Neural progenitor cell (in vitro differentiated cells): ENCODE data around the gene PPP1R37. TPM values are rescaled to one million over a fixed set of nuclear protein-coding genes. Genes with fewer than 3 reads are reported as not detected.

ENCODE experiments used
- DNase-seq: peaks from one replicate; pipeline ENCODE4 v3.0.0-alpha.2; 2016; ENCODE audit warnings: low spot score
- H2AFZ ChIP-seq: fragments of 200-600 bp; sonication (generic); replicated peaks from 2 replicates; pipeline ENCODE4 v1.6.1; 2016; ENCODE audit warnings: antibody characterized with exemption
- H3F3A ChIP-seq: fragments of 200-600 bp; sonication (generic); 2 replicates; pipeline ENCODE4 v1.6.1; 2016; ENCODE audit warnings: antibody characterized with exemption, low read depth
- H3K27ac ChIP-seq: fragments of 200-600 bp; sonication (generic); 2 replicates; pipeline ENCODE4 v1.5.1; 2016; ENCODE audit warnings: mild to moderate bottlenecking
- H3K27me3 ChIP-seq: fragments of 200-600 bp; sonication (generic); 2 replicates; pipeline ENCODE4 v1.6.1; 2016; ENCODE audit warnings: mild to moderate bottlenecking, moderate library complexity
- H3K36me3 ChIP-seq: fragments of 200-600 bp; sonication (generic); 2 replicates; pipeline ENCODE4 v1.5.1; 2016
- H3K4me1 ChIP-seq: fragments of 200-600 bp; sonication (generic); 2 replicates; pipeline ENCODE4 v1.6.1; 2016; ENCODE audit warnings: mixed run types
- H3K4me2 ChIP-seq: fragments of 200-600 bp; sonication (generic); 2 replicates; pipeline ENCODE4 v1.6.1; 2016
- H3K4me3 ChIP-seq: fragments of 200-600 bp; sonication (generic); 2 replicates; pipeline ENCODE4 v1.5.1; 2016
- H3K79me2 ChIP-seq: fragments of 200-600 bp; sonication (generic); 2 replicates; pipeline ENCODE4 v1.6.1; 2016; ENCODE audit warnings: low read depth
- H3K9ac ChIP-seq: fragments of 200-600 bp; sonication (generic); 2 replicates; pipeline ENCODE4 v1.6.1; 2016
- H3K9me3 ChIP-seq: fragments of 200-600 bp; sonication (generic); 2 replicates; pipeline ENCODE4 v1.5.1; 2016; ENCODE audit warnings: low read depth
- H4K20me1 ChIP-seq: fragments of 200-600 bp; sonication (generic); 2 replicates; pipeline ENCODE4 v1.6.1; 2016; ENCODE audit warnings: low read depth
- H3K27ac Mint-ChIP-seq: 3 replicates; pipeline ENCODE4 v1.8.0; 2021; ENCODE audit warnings: mixed read lengths
- H3K27me3 Mint-ChIP-seq: 2 replicates; pipeline ENCODE4 v1.8.0; 2022; ENCODE audit warnings: low read depth, mild to moderate bottlenecking, inconsistent platforms, moderate library complexity, mixed read lengths; ENCODE audit not compliant: insufficient read depth
- H3K36me3 Mint-ChIP-seq: 3 replicates; pipeline ENCODE4 v1.8.0; 2021; ENCODE audit warnings: mixed read lengths
- H3K4me1 Mint-ChIP-seq: 3 replicates; pipeline ENCODE4 v1.8.0; 2021; ENCODE audit warnings: mixed read lengths
- H3K4me3 Mint-ChIP-seq: 3 replicates; pipeline ENCODE4 v1.8.0; 2021; ENCODE audit warnings: mild to moderate bottlenecking, moderate library complexity, mixed read lengths
- H3K9me3 Mint-ChIP-seq: 3 replicates; pipeline ENCODE4 v1.8.0; 2020; ENCODE audit warnings: mixed read lengths
- EZH2 ChIP-seq: fragments of 200-600 bp; sonication (generic); IDR thresholded peaks from 2 replicates; pipeline ENCODE4 v1.6.1; 2017; ENCODE audit warnings: antibody characterized with exemption, mild to moderate bottlenecking, moderate library complexity
- EZH2phosphoT487 ChIP-seq: fragments of 200-600 bp; sonication (generic); IDR thresholded peaks from 2 replicates; pipeline ENCODE4 v1.6.1; 2017; ENCODE audit warnings: antibody characterized with exemption
- total RNA-seq: library from RNA; depleted of rRNA; stranded (reverse); fragments of >200 nt; gene quantifications from 2 replicates; pipeline ENCODE4 v1.2.3, GENCODE V29; 2015; ENCODE audit warnings: low replicate concordance
- TF ChIP-seq, protein P1 (sequence below): fragments of 200-600 bp; sonication (generic); IDR thresholded peaks from 2 replicates; pipeline ENCODE4 v1.5.1; 2017; ENCODE audit warnings: antibody characterized with exemption, mild to moderate bottlenecking

Gene PPP1R37
- total RNA-seq, 1 donor from 2014 or later: 8.1 TPM

DNA sequence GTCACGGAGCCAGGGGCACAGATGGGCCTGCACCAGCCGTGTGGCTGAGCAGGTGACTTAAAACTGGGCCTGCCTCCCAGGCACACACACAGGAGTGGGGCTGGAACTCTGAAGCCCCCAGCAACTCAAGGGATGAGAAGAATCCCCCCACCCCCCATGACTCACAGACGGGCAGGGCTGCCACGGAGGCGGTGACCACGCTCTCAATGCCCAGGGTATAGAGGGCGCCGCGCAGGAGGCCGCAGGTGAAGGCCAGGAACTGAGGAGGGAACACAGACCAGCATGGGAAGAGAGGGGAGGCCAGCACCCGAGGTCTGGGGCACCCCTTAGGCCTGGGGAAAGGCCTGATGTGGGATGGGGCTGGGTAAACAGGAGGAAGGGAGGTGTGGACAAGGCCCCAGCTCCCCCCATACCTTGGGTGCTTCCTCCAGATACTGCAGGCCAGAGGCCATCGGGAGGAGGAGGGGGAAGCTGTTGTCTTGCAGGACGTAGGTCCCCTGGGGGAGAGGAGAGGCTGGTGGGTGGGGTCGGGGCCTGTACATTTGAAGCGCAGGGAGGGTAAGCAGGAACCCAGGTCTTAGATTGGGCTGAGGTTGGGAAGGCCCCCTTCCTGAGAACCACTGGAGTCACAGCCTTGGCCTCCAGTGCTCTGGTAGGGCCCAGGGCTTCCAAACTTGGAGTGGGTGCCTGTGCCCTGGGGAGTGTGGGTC lies 70.9 kb downstream of the PPP1R37 start:
- H3K9me3 ChIP-seq: no peaks in the 10 kb centered on the region
- peaks cover 19% of the 10 kb centered on the region for H4K20me1 ChIP-seq
- H3K27ac Mint-ChIP-seq: no peak overlapping the region
- no peak for DNase-seq
- no peaks in the 10 kb centered on the region for H3K9me3 Mint-ChIP-seq
- H3K4me1 ChIP-seq: no peaks in the 10 kb centered on the region
- peaks cover 18% of the 10 kb centered on the region for H3K27me3 ChIP-seq
- H3K36me3 Mint-ChIP-seq: no peaks in the 10 kb centered on the region
- no peaks in the 10 kb centered on the region for H3K36me3 ChIP-seq
- no peak overlapping the region for H3K9ac ChIP-seq
- H3F3A ChIP-seq: no peaks in the 10 kb centered on the region
- H3K79me2 ChIP-seq: no peaks in the 10 kb centered on the region
- peaks cover 9% of the 10 kb centered on the region for H3K4me1 Mint-ChIP-seq
- TF ChIP-seq, protein P1, sequence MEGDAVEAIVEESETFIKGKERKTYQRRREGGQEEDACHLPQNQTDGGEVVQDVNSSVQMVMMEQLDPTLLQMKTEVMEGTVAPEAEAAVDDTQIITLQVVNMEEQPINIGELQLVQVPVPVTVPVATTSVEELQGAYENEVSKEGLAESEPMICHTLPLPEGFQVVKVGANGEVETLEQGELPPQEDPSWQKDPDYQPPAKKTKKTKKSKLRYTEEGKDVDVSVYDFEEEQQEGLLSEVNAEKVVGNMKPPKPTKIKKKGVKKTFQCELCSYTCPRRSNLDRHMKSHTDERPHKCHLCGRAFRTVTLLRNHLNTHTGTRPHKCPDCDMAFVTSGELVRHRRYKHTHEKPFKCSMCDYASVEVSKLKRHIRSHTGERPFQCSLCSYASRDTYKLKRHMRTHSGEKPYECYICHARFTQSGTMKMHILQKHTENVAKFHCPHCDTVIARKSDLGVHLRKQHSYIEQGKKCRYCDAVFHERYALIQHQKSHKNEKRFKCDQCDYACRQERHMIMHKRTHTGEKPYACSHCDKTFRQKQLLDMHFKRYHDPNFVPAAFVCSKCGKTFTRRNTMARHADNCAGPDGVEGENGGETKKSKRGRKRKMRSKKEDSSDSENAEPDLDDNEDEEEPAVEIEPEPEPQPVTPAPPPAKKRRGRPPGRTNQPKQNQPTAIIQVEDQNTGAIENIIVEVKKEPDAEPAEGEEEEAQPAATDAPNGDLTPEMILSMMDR: no peak
- TF ChIP-seq EZH2phosphoT487 (no peak), EZH2 (no peak)
- H3K27me3 Mint-ChIP-seq: no peaks in the 10 kb centered on the region
- no peak overlapping the region for H3K4me3 Mint-ChIP-seq
- no peak overlapping the region for H2AFZ ChIP-seq
- H3K4me2 ChIP-seq: no peak overlapping the region
- no peak overlapping the region for H3K4me3 ChIP-seq
- H3K27ac ChIP-seq: no peak overlapping the region

DNA sequence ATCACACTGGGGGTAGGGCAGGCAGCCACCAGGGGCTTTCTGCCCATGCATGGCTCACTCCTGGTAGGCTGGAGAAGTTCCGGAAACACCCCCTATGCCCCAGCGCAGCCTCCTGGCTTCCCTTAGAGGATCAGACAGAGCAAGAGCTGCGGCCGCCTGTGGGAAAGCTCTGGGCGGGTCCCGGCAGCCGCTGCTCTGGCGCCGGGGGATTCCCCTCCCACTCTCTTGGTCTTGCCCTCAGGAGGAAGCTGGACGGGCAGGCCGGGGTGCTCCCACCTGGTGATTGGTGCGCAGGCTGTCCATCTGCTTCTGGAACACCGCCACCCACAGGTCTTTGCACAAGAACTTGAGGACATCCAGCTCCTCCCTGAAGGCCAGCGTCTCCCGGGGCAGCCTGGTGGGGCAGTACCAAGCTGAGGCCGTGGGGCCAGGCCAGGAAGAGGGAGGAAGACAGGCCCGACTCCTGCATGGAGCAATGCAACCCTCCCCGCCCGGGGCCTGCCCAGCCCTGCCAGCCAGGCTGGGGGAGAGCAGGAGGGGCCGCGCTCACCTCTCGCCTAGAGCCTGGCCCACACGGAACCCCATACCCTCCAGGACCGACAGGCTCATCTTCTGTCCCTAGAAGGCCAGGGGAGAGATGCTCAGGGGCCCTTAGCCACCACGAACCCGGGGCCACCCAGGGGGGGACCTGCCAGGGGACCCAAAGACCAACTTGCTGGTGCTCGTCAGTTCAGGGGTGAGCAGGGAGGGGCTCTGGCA lies 71.8 kb downstream of the PPP1R37 start:
- Histone ChIP-seq H3K27ac (no peak overlapping the region), H3F3A (no peaks in the 10 kb centered on the region), H2AFZ (no peak overlapping the region), H3K36me3 (no peaks in the 10 kb centered on the region), H4K20me1 (peaks cover 19% of the 10 kb centered on the region), H3K79me2 (no peaks in the 10 kb centered on the region), H3K4me3 (no peak overlapping the region), H3K4me2 (no peak overlapping the region), H3K27me3 (peaks cover 16% of the 10 kb centered on the region), H3K4me1 (no peaks in the 10 kb centered on the region), H3K9me3 (no peaks in the 10 kb centered on the region), H3K9ac (no peak overlapping the region)
- Mint-ChIP-seq H3K36me3 (no peaks in the 10 kb centered on the region), H3K4me3 (no peak overlapping the region), H3K9me3 (no peaks in the 10 kb centered on the region), H3K27me3 (no peaks in the 10 kb centered on the region), H3K4me1 (peaks cover 9% of the 10 kb centered on the region), H3K27ac (no peak overlapping the region)
- DNase-seq: peak; percentile 33
- TF ChIP-seq EZH2phosphoT487 (no peak), EZH2 (no peak)
- TF ChIP-seq, protein P1: no peak

DNA sequence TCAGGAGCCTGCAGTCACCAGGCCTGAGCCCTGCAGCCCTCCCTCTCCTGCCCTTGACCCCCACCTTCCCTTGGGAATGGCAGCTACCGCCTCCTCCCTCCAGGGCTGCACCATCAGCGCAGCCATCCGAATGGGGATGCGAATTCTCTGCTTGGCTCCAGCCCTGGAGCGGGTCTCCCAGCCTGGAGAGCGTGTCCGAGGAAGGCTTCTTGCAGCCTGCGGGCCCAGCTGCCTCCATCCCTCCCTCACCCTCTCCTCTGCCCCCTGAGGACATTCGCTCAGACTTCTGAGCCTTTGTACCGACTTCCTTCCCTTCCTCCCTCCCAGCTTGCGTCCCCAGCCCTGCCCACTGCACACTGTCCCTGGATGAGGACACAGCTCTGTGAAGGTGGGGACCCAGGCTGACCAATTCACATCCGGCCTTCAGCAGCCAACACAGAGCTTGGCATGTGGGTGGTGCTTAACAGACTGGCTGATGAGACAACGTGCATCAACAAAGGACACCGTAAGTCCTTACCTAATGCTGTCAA lies 73.8 kb downstream of the PPP1R37 start:
- Histone ChIP-seq H3K4me3 (no peak overlapping the region), H3K27ac (no peak overlapping the region), H2AFZ (no peak overlapping the region), H3K4me2 (no peak overlapping the region), H3K9ac (no peak overlapping the region), H3F3A (no peaks in the 10 kb centered on the region), H3K79me2 (no peaks in the 10 kb centered on the region), H3K36me3 (no peaks in the 10 kb centered on the region), H3K27me3 (peaks cover 2% of the 10 kb centered on the region), H3K9me3 (no peaks in the 10 kb centered on the region), H3K4me1 (no peaks in the 10 kb centered on the region), H4K20me1 (peaks cover 32% of the 10 kb centered on the region)
- H3K36me3 Mint-ChIP-seq: no peaks in the 10 kb centered on the region
- no peak overlapping the region for H3K4me3 Mint-ChIP-seq
- no peak for DNase-seq
- H3K27ac Mint-ChIP-seq: peak overlapping the region; percentile 89
- no peaks in the 10 kb centered on the region for H3K9me3 Mint-ChIP-seq
- TF ChIP-seq EZH2phosphoT487 (no peak), EZH2 (no peak)
- TF ChIP-seq, protein P1: no peak
- H3K4me1 Mint-ChIP-seq: peaks cover 13% of the 10 kb centered on the region
- H3K27me3 Mint-ChIP-seq: peaks cover 2% of the 10 kb centered on the region
